Brain microvascular endothelial cell (primary cell): ENCODE measurements around the gene ARL5C.
A peak's percentile ranks its signal among the peaks of the same experiment; 100 is the strongest.

Experiments
- DNase-seq: peaks from one replicate; pipeline ENCODE4 v3.0.0-alpha.2; 2020
- H3K27ac ChIP-seq: fragments of 250-450 bp; sonication (Bioruptor Pico); 2 replicates; pipeline ENCODE4 v1.5.1; 2020; ENCODE audit warnings: mild to moderate bottlenecking, moderate library complexity
- H3K27me3 ChIP-seq: fragments of 250-450 bp; sonication (Bioruptor Pico); replicated peaks from 2 replicates; pipeline ENCODE4 v1.5.1; 2020; ENCODE audit warnings: mild to moderate bottlenecking
- H3K36me3 ChIP-seq: fragments of 250-450 bp; sonication (Bioruptor Pico); replicated peaks from 2 replicates; pipeline ENCODE4 v1.5.1; 2020; ENCODE audit warnings: mild to moderate bottlenecking
- H3K4me3 ChIP-seq: 2 replicates; pipeline ENCODE4 v1.5.1; 2011; ENCODE audit warnings: low read depth, mild to moderate bottlenecking, control low read depth, low read length, moderate library complexity
- CTCF ChIP-seq: IDR thresholded peaks from 2 replicates; pipeline ENCODE4 v1.5.1; 2011; ENCODE audit warnings: low read depth, mild to moderate bottlenecking, moderate library complexity, low read length, control low read depth, inconsistent platforms; ENCODE audit errors: missing control alignments
- in situ Hi-C: cut with HindIII; loops from 2 replicates; pipeline ENCODE4 v1.10.0; 2017; ENCODE audit warnings: low sequenced_read_pairs, low pct_ligation_motif_present

The ARL5C gene

GRCh38 chr17:39209317-39210092 is 43.5 kb upstream of the ARL5C start:
- Histone ChIP-seq H3K4me3 (peak overlapping the region; percentile 34), H3K36me3 (peaks cover 7% of the 10 kb centered on the region), H3K27ac (no peak overlapping the region), H3K27me3 (no peaks in the 10 kb centered on the region)
- in situ Hi-C loops, result no loop called here
- no peak for TF ChIP-seq CTCF
- DNase-seq, result peak; percentile 32

- in situ Hi-C loops, result no loop called here
- no peak overlapping the region for H3K4me3 ChIP-seq
- peaks cover 14% of the 10 kb centered on the region for H3K36me3 ChIP-seq
- DNase-seq, result no peak
- no peaks in the 10 kb centered on the region for H3K27me3 ChIP-seq
- TF ChIP-seq CTCF, result no peak
- no peak overlapping the region for H3K27ac ChIP-seq
These were observed 42.9 kb upstream of the ARL5C start for GRCh38 chr17:39208893-39209292.

GRCh38 chr17:39208136-39208535 is 42.2 kb upstream of the ARL5C start:
- no peaks in the 10 kb centered on the region for H3K27me3 ChIP-seq
- DNase-seq, result no peak
- no peak for TF ChIP-seq CTCF
- H3K4me3 ChIP-seq, result no peak overlapping the region
- H3K36me3 ChIP-seq, result peaks cover 21% of the 10 kb centered on the region
- in situ Hi-C loops, result no loop called here
- H3K27ac ChIP-seq, result no peak overlapping the region

- no peaks in the 10 kb centered on the region for H3K27me3 ChIP-seq
- no peak overlapping the region for H3K4me3 ChIP-seq
- H3K27ac ChIP-seq, result no peak overlapping the region
- in situ Hi-C loops, result no loop called here
- no peak for TF ChIP-seq CTCF
- peaks cover 43% of the 10 kb centered on the region for H3K36me3 ChIP-seq
- no peak for DNase-seq
These were observed 39.2 kb upstream of the ARL5C start for GRCh38 chr17:39205112-39205526.

GRCh38 chr17:39204245-39204644 is 38.3 kb upstream of the ARL5C start:
- no peak for TF ChIP-seq CTCF
- Histone ChIP-seq H3K4me3 (no peak overlapping the region), H3K27ac (no peak overlapping the region), H3K36me3 (peaks cover 43% of the 10 kb centered on the region), H3K27me3 (no peaks in the 10 kb centered on the region)
- DNase-seq, result no peak
- in situ Hi-C loops, result no loop called here
